ENCODE measurements around the gene MYH9. TPM values are rescaled to one million over a fixed set of nuclear protein-coding genes. Genes with fewer than 3 reads are reported as not detected.
"Not testable (repeated sequence)": the region's sequence is repeated elsewhere in the genome, so short reads cannot be mapped to it uniquely, and the experiment has no call there.

The MYH9 gene
- 323 and 380 TPM in 2 replicates for total RNA-seq (2014; rRNA removed; shearing (Covaris generic); ENCODE audit: low replicate concordance)

GRCh38 chr22:36387959-36388726 lies at the start of gene MYH9:
TSS of gene MYH9 (minus strand) at chr22:36387967. CDS start at chr22:36349236, 38,731 bp downstream.
- Histone ChIP-seq H3K27me3 (no peaks in the 10 kb centered on the region), H3K9me3 (no peaks in the 10 kb centered on the region), H3K36me3 (peaks cover 38% of the 10 kb centered on the region), H3K4me3 (peak within 1 kb of the TSS; percentile 90)
- DNase-seq: peak; percentile 99

- DNase-seq: no peak
- Histone ChIP-seq H3K36me3 (no peaks in the 10 kb centered on the region), H3K4me3 (no peak overlapping the region), H3K27me3 (no peaks in the 10 kb centered on the region), H3K9me3 (no peaks in the 10 kb centered on the region)
These were observed 48.0 kb upstream of the MYH9 start for GRCh38 chr22:36435516-36436415.

- Histone ChIP-seq H3K36me3 (no peaks in the 10 kb centered on the region), H3K4me3 (no peak overlapping the region), H3K9me3 (no peaks in the 10 kb centered on the region), H3K27me3 (no peaks in the 10 kb centered on the region)
- DNase-seq: no peak
These were observed 45.8 kb upstream of the MYH9 start for GRCh38 chr22:36433318-36434231.

GRCh38 chr22:36432592-36433317 lies 45.0 kb upstream of the MYH9 start:
- Histone ChIP-seq H3K27me3 (no peaks in the 10 kb centered on the region), H3K4me3 (no peak overlapping the region), H3K36me3 (no peaks in the 10 kb centered on the region), H3K9me3 (no peaks in the 10 kb centered on the region)
- no peak for DNase-seq

GRCh38 chr22:36431977-36432376 lies 44.2 kb upstream of the MYH9 start:
- H3K27me3 ChIP-seq: no peaks in the 10 kb centered on the region
- H3K9me3 ChIP-seq: no peaks in the 10 kb centered on the region
- no peak for DNase-seq
- H3K36me3 ChIP-seq: no peaks in the 10 kb centered on the region
- H3K4me3 ChIP-seq: no peak overlapping the region

GRCh38 chr22:36430863-36431262 lies 43.1 kb upstream of the MYH9 start:
- no peak overlapping the region for H3K4me3 ChIP-seq
- no peaks in the 10 kb centered on the region for H3K36me3 ChIP-seq
- no peak for DNase-seq
- H3K9me3 ChIP-seq: no peaks in the 10 kb centered on the region
- no peaks in the 10 kb centered on the region for H3K27me3 ChIP-seq

- H3K9me3 ChIP-seq, H3K4me3 ChIP-seq, H3K27me3 ChIP-seq, H3K36me3 ChIP-seq, DNase-seq: not testable (repeated sequence)
These were observed 40.2 kb upstream of the MYH9 start for GRCh38 chr22:36427952-36428351.

GRCh38 chr22:36425977-36426523 lies 38.3 kb upstream of the MYH9 start:
- no peaks in the 10 kb centered on the region for H3K36me3 ChIP-seq
- H3K4me3 ChIP-seq: no peak overlapping the region
- DNase-seq: peak; percentile 35
- no peaks in the 10 kb centered on the region for H3K27me3 ChIP-seq
- no peaks in the 10 kb centered on the region for H3K9me3 ChIP-seq

GRCh38 chr22:36424901-36425579 lies 37.3 kb upstream of the MYH9 start:
- Histone ChIP-seq H3K27me3 (no peaks in the 10 kb centered on the region), H3K9me3 (no peaks in the 10 kb centered on the region), H3K4me3 (no peak overlapping the region), H3K36me3 (no peaks in the 10 kb centered on the region)
- no peak for DNase-seq

- H3K9me3 ChIP-seq, H3K4me3 ChIP-seq, H3K36me3 ChIP-seq, DNase-seq, H3K27me3 ChIP-seq: not testable (repeated sequence)
These were observed 36.7 kb upstream of the MYH9 start for GRCh38 chr22:36424466-36424865.

GRCh38 chr22:36423461-36424404 lies 36.0 kb upstream of the MYH9 start:
- no peaks in the 10 kb centered on the region for H3K36me3 ChIP-seq
- H3K27me3 ChIP-seq: no peaks in the 10 kb centered on the region
- H3K9me3 ChIP-seq: no peaks in the 10 kb centered on the region
- no peak for DNase-seq
- H3K4me3 ChIP-seq: no peak overlapping the region

- Histone ChIP-seq H3K9me3 (no peaks in the 10 kb centered on the region), H3K4me3 (no peak overlapping the region), H3K27me3 (no peaks in the 10 kb centered on the region), H3K36me3 (no peaks in the 10 kb centered on the region)
- DNase-seq: no peak
These were observed 34.7 kb upstream of the MYH9 start for GRCh38 chr22:36422287-36423014.

- H3K36me3 ChIP-seq: no peaks in the 10 kb centered on the region
- H3K4me3 ChIP-seq: no peak overlapping the region
- no peaks in the 10 kb centered on the region for H3K27me3 ChIP-seq
- no peak for DNase-seq
- H3K9me3 ChIP-seq: no peaks in the 10 kb centered on the region
These were observed 32.4 kb upstream of the MYH9 start for GRCh38 chr22:36419912-36420882.

Data from MG63 (cell line).